GM23338 (cell line): ENCODE data around the gene KLF18.

Source experiments
- CREB1 ChIP-seq: fragments of 250-450 bp; sonication (Bioruptor Pico); IDR thresholded peaks from 2 replicates; pipeline ENCODE4 v1.5.0; 2020; ENCODE audit warnings: low read depth, mild to moderate bottlenecking, moderate library complexity
- EZH2 ChIP-seq: fragments of 200-600 bp; sonication (generic); IDR thresholded peaks from one replicate; pipeline ENCODE4 v1.8.0; 2017; ENCODE audit warnings: antibody characterized with exemption, mild to moderate bottlenecking, low read depth; ENCODE audit not compliant: unreplicated experiment
- EZH2phosphoT487 ChIP-seq: fragments of 200-600 bp; sonication (generic); IDR thresholded peaks from one replicate; pipeline ENCODE4 v1.8.1; 2018; ENCODE audit warnings: antibody characterized with exemption; ENCODE audit not compliant: unreplicated experiment
- TF ChIP-seq, protein P1 (sequence below), 2 experiments: fragments of 200-600 bp in 1 of 2; sonication (generic) in 1 of 2; conservative IDR thresholded peaks; 2 replicates each; pipeline versions ENCODE4 v1.5.1 to v1.6.1; 2016 to 2017; ENCODE audit warnings: antibody characterized with exemption in 2 of 2, low read depth in 2 of 2, mild to moderate bottlenecking in 2 of 2, moderate library complexity in 1 of 2
- TF ChIP-seq, protein P2 (sequence below): IDR thresholded peaks from 2 replicates; pipeline ENCODE4 v1.6.1; 2016; ENCODE audit warnings: antibody characterized with exemption

DNA sequence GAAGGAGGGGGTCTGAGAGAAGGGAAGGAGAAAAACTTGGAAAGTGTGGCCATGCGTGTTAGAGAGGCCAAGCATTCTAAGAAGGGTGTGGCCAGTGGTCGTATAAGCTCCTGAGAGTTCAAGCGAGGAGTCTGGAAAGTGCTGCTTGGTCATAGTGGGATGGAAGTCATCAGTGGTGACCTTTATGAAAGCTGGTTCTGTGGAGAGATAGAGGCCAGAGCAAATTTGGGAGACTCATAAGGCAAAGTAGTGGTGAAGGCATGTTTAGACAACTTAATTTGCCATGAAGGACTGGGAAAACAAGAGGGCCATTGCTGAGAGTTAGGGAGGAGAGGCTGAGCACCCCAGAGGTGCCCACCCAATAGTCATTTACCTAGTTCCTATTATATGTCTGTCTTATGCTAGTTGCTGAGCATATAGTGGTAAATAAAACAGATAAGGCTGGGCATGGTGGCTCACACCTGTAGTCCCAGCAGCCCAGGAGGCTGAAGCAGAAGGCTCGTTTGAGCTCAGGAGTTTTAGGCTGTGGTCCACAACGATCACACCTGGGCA, 21.0 kb downstream of the KLF18 start:
- TF ChIP-seq, protein P1, sequence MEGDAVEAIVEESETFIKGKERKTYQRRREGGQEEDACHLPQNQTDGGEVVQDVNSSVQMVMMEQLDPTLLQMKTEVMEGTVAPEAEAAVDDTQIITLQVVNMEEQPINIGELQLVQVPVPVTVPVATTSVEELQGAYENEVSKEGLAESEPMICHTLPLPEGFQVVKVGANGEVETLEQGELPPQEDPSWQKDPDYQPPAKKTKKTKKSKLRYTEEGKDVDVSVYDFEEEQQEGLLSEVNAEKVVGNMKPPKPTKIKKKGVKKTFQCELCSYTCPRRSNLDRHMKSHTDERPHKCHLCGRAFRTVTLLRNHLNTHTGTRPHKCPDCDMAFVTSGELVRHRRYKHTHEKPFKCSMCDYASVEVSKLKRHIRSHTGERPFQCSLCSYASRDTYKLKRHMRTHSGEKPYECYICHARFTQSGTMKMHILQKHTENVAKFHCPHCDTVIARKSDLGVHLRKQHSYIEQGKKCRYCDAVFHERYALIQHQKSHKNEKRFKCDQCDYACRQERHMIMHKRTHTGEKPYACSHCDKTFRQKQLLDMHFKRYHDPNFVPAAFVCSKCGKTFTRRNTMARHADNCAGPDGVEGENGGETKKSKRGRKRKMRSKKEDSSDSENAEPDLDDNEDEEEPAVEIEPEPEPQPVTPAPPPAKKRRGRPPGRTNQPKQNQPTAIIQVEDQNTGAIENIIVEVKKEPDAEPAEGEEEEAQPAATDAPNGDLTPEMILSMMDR (conservative IDR thresholded peaks at IDR 0.05; ENCODE audit: low read depth in 2 of 2), result no peak
- TF ChIP-seq EZH2, result no peak
- no peak for TF ChIP-seq EZH2phosphoT487
- no peak for TF ChIP-seq CREB1
- TF ChIP-seq, protein P2, sequence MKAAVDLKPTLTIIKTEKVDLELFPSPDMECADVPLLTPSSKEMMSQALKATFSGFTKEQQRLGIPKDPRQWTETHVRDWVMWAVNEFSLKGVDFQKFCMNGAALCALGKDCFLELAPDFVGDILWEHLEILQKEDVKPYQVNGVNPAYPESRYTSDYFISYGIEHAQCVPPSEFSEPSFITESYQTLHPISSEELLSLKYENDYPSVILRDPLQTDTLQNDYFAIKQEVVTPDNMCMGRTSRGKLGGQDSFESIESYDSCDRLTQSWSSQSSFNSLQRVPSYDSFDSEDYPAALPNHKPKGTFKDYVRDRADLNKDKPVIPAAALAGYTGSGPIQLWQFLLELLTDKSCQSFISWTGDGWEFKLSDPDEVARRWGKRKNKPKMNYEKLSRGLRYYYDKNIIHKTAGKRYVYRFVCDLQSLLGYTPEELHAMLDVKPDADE, result no peak
